ENCODE measurements around the gene NPTX2. TPM values are rescaled to one million over a fixed set of nuclear protein-coding genes. Genes with fewer than 3 reads are reported as not detected.
"Not testable (repeated sequence)": the region's sequence is repeated elsewhere in the genome, so short reads cannot be mapped to it uniquely, and the experiment has no call there.

NPTX2 gene
- total RNA-seq, 2 experiments from 2014 or later = not detected

- intact Hi-C loops (cut with micrococcal nuclease; ENCODE audit: unreplicated experiment) = no loop called here
- no peak for TF ChIP-seq EZH2phosphoT487 (IDR thresholded peaks at IDR 0.05; ENCODE audit: borderline replicate concordance, low read depth, low read length)
- TF ChIP-seq, protein P1, sequence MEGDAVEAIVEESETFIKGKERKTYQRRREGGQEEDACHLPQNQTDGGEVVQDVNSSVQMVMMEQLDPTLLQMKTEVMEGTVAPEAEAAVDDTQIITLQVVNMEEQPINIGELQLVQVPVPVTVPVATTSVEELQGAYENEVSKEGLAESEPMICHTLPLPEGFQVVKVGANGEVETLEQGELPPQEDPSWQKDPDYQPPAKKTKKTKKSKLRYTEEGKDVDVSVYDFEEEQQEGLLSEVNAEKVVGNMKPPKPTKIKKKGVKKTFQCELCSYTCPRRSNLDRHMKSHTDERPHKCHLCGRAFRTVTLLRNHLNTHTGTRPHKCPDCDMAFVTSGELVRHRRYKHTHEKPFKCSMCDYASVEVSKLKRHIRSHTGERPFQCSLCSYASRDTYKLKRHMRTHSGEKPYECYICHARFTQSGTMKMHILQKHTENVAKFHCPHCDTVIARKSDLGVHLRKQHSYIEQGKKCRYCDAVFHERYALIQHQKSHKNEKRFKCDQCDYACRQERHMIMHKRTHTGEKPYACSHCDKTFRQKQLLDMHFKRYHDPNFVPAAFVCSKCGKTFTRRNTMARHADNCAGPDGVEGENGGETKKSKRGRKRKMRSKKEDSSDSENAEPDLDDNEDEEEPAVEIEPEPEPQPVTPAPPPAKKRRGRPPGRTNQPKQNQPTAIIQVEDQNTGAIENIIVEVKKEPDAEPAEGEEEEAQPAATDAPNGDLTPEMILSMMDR (conservative IDR thresholded peaks at IDR 0.05; ENCODE audit: low read length) = no peak
Measured at GRCh38 chr7:98569691-98570337, 47.3 kb upstream of the NPTX2 start.

GRCh38 chr7:98571006-98571405, 46.1 kb upstream of the NPTX2 start:
- Histone ChIP-seq H3K9me2 (ENCODE audit: insufficient read depth, low read length) (no peaks in the 10 kb centered on the region), H3K4me1 (ENCODE audit: insufficient read depth, low read length, poor library complexity, severe bottlenecking) (no peaks in the 10 kb centered on the region), H4K20me1 (ENCODE audit: insufficient read depth, low read length) (no peaks in the 10 kb centered on the region), H3K36me3 (ENCODE audit: insufficient read depth, low read length) (no peaks in the 10 kb centered on the region), H3K79me2 (ENCODE audit: insufficient read depth, low read depth, low read length) (no peaks in the 10 kb centered on the region), H3K4me3 (ENCODE audit: low read depth, low read length, poor library complexity, severe bottlenecking) (no peak overlapping the region), H3K27ac (ENCODE audit: low read depth, low read length, poor library complexity, severe bottlenecking) (no peak overlapping the region), H3K4me2 (ENCODE audit: low read length) (no peak overlapping the region), H2AFZ (ENCODE audit: low read length) (no peak overlapping the region), H3K9me3 (ENCODE audit: low read length) (peaks cover 10% of the 10 kb centered on the region; the same call in 1 of the 2 replicates)
- ChIA-PET POLR2A (interaction anchor here (0.7 kb wide), 1 partner anchor 988 kb away, joined by 3 read pairs; no protein-coding TSS in a partner anchor), CTCF (ENCODE audit: unreplicated experiment) (no interaction called here)
- DNase-seq (ENCODE audit: low spot score) = no peak
- no TSS peak for BruUV-seq (replicated peaks)
- intact Hi-C loops (cut with micrococcal nuclease; ENCODE audit: unreplicated experiment) = no loop called here
- TF ChIP-seq EZH2phosphoT487 (IDR thresholded peaks at IDR 0.05; ENCODE audit: borderline replicate concordance, low read depth, low read length) = no peak
- TF ChIP-seq, protein P1 (conservative IDR thresholded peaks at IDR 0.05; ENCODE audit: low read length) = no peak

More at GRCh38 chr7:98569691-98570337, 47.3 kb upstream of the NPTX2 start:
- POLR2A ChIA-PET = no interaction called here
- Histone ChIP-seq H3K4me1 (ENCODE audit: insufficient read depth, low read length, poor library complexity, severe bottlenecking) (no peaks in the 10 kb centered on the region), H3K79me2 (ENCODE audit: insufficient read depth, low read depth, low read length) (no peaks in the 10 kb centered on the region), H2AFZ (ENCODE audit: low read length) (no peak overlapping the region), H3K36me3 (ENCODE audit: insufficient read depth, low read length) (no peaks in the 10 kb centered on the region), H3K4me3 (ENCODE audit: low read depth, low read length, poor library complexity, severe bottlenecking) (no peak overlapping the region), H3K9me3 (ENCODE audit: low read length) (no peaks in the 10 kb centered on the region), H4K20me1 (ENCODE audit: insufficient read depth, low read length) (no peaks in the 10 kb centered on the region), H3K4me2 (ENCODE audit: low read length) (no peak overlapping the region), H3K9me2 (ENCODE audit: insufficient read depth, low read length) (no peaks in the 10 kb centered on the region), H3K27ac (ENCODE audit: low read depth, low read length, poor library complexity, severe bottlenecking) (no peak overlapping the region)
- no TSS peak for BruUV-seq (replicated peaks)
- no peak for DNase-seq (ENCODE audit: low spot score)
- CTCF ChIA-PET (ENCODE audit: unreplicated experiment) = no interaction called here

GRCh38 chr7:98571986-98572385, 45.1 kb upstream of the NPTX2 start:
- H3K4me1 ChIP-seq (ENCODE audit: insufficient read depth, low read length, poor library complexity, severe bottlenecking) = no peaks in the 10 kb centered on the region
- H3K9me3 ChIP-seq (ENCODE audit: low read length) = peaks cover 10% of the 10 kb centered on the region; the same call in 1 of the 2 replicates
- H3K9me2 ChIP-seq (ENCODE audit: insufficient read depth, low read length) = no peaks in the 10 kb centered on the region
- intact Hi-C loops (cut with micrococcal nuclease; ENCODE audit: unreplicated experiment) = no loop called here
- TF ChIP-seq, protein P1 (conservative IDR thresholded peaks at IDR 0.05; ENCODE audit: low read length) = no peak
- TF ChIP-seq EZH2phosphoT487 (IDR thresholded peaks at IDR 0.05; ENCODE audit: borderline replicate concordance, low read depth, low read length) = no peak
- no peak overlapping the region for H3K4me3 ChIP-seq (ENCODE audit: low read depth, low read length, poor library complexity, severe bottlenecking)
- no TSS peak for BruUV-seq (replicated peaks)
- DNase-seq (ENCODE audit: low spot score) = no peak
- H4K20me1 ChIP-seq (ENCODE audit: insufficient read depth, low read length) = no peaks in the 10 kb centered on the region
- CTCF ChIA-PET (ENCODE audit: unreplicated experiment) = no interaction called here
- no peak overlapping the region for H3K4me2 ChIP-seq (ENCODE audit: low read length)
- POLR2A ChIA-PET = interaction anchor here (0.5 to 0.8 kb wide), 3 partner anchors 8 to 684 kb away, joined by 3 to 5 read pairs (median 4); no protein-coding TSS in a partner anchor
- no peaks in the 10 kb centered on the region for H3K36me3 ChIP-seq (ENCODE audit: insufficient read depth, low read length)
- no peaks in the 10 kb centered on the region for H3K79me2 ChIP-seq (ENCODE audit: insufficient read depth, low read depth, low read length)
- H2AFZ ChIP-seq (ENCODE audit: low read length) = no peak overlapping the region
- H3K27ac ChIP-seq (ENCODE audit: low read depth, low read length, poor library complexity, severe bottlenecking) = no peak overlapping the region

DNA sequence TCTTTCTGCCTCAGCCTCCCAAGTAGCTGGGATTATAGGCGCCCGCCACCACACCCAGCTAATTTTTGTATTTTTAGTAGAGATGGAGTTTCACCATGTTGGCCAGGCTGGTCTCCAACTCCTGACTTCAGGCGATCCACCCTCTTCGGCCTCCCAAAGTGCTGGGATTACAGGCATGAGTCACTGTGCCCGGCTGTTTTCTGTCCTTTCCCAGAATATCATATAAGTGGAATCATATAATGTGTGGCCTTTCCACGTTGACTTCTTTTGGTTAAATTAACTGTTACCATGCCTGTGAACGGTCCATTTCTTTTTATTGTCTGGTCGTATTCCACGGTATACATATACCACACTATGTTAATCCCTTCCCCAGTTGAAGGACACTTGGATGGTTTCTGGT, 44.4 kb upstream of the NPTX2 start:
- H3K4me3 ChIP-seq (ENCODE audit: low read depth, low read length, poor library complexity, severe bottlenecking); H3K27ac ChIP-seq (ENCODE audit: low read depth, low read length, poor library complexity, severe bottlenecking); H3K79me2 ChIP-seq (ENCODE audit: insufficient read depth, low read depth, low read length); H3K4me1 ChIP-seq (ENCODE audit: insufficient read depth, low read length, poor library complexity, severe bottlenecking); H3K36me3 ChIP-seq (ENCODE audit: insufficient read depth, low read length); DNase-seq (ENCODE audit: low spot score); BruUV-seq (replicated peaks); intact Hi-C loops (cut with micrococcal nuclease; ENCODE audit: unreplicated experiment); CTCF ChIA-PET (ENCODE audit: unreplicated experiment); H3K4me2 ChIP-seq (ENCODE audit: low read length); H2AFZ ChIP-seq (ENCODE audit: low read length); H4K20me1 ChIP-seq (ENCODE audit: insufficient read depth, low read length); H3K9me2 ChIP-seq (ENCODE audit: insufficient read depth, low read length): not testable (repeated sequence)
- POLR2A ChIA-PET = interaction anchor here (0.5 to 0.8 kb wide), 2 partner anchors 9 to 18 kb away, joined by 3 to 4 read pairs; no protein-coding TSS in a partner anchor
- H3K9me3 ChIP-seq (ENCODE audit: low read length) = peaks cover 10% of the 10 kb centered on the region; the same call in 1 of the 2 replicates

Measured in OCI-LY7 (cell line).